HG03159 (cell line): ENCODE results near the gene SIGLEC6.

Source experiments
- ATAC-seq: cut with Tn5 transposase; IDR thresholded peaks from one replicate; pipeline ENCODE4 v1.9.1; 2021; ENCODE audit warnings: mild to moderate bottlenecking, moderate library complexity; ENCODE audit not compliant: unreplicated experiment

SIGLEC6 gene

DNA sequence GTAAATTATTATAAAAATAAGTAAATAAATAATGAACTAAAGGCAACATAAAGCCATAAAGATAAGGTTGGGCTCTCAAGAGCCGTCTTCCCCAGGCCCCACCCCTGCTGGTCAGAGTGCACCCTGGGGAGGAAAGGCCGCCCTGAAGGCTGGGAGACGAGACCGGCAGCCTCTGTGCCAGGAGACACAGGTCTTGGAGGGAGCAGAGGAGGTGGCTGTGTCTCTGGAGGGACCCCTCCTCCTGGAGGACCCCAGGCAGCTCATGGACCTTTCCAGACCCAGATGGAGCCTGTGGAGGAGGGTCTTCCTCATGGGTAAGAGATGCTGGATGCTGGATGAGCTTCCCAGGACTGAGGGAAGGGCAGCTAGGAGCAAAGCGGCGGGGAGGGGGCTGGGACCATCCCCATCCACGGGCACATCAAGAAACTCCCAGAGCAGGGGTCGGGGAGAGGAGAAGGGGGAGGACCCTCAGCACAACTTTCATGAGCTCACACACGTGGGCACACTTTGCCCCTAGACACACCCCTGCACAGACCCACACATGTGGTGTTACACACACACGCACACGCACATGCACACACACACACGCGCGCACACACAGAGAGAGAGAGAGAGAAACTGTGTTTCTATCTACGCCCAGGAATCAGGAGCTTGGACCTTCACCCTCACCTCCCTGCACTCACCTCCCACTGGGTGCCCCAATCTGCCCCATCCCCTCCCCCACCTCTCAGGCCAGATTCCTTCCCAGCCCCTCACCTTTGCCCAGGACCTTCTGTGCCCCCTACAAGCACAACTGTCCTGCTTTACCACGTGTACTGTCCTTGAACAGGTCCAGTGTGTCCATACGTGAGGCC is 52.9 kb downstream of the SIGLEC6 start, which contains the start of gene CEACAM18:
CEACAM18 (plus strand) TSS at position 159 of the 854 bp plus-strand sequence.
- no peak for ATAC-seq

DNA sequence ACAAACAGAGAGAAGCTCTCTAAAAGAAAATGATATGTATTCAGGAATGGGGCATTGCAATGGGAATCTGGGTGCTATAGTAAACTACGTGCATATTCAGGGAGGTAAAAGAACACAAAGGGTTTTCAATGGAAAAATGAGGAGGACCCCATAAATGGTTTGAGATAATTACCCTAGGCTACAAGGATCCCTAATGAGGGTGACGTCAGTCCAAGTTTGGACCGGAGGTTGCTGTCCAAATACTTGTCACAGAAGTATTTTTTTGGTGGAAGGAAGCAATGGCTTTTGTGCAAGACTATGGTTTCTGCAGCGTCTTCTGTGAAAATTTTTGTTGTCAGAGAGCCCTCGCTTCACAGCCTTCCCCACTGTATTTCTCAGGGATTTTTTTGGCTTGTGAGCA is 54.1 kb downstream of the SIGLEC6 start:
- ATAC-seq: no peak

DNA sequence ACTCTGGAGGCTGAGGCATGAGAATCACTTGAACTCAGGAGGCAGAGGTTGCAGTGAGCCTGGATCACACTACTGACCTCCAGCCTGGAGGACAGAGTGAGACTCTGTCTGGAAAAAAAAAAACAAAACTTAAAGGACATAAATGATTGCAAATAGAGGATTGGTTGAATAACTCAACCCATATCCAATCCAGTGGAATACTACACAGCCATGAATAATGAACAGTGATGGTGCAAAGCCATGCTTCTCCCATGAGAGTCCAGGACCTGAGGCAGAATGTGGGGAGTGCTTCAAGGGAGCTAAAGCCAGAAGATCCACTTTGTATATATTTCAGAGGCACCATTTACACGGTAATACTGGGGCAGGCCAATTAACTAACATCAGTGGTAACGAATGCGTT is 55.3 kb downstream of the SIGLEC6 start:
- no peak for ATAC-seq

DNA sequence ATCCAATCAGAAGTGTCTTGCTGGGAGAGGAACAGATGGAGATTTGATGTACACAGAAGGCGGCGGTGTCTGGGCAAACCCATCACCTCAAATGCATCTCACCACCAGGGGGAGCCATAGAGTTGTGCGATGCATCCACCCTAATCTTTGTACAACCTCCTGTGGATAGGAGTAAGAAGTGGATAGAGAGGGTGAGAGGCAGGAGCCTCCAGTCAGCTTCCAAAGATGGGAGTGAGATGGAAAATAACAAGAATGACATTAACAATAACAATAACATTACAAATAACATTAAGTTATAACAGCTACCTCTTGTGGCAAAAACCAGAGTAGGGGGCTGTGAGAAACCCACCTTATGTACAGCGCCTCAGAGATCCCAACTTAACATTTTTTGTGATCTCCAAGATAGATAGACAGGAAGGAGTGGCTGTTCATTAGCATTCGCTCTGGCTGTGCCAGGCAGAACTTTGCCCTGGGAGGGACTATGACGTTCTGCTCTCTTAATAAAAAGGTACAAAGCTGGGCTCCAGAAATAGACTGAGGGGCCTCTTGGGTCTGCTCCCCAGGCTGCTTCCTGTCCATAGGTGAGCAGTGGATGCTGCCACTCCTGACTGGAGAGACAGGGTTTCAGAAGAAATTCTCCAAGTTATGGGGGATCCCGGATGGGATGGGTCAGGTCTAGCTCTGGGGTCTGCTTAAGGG is 58.3 kb downstream of the SIGLEC6 start:
- ATAC-seq: no peak

DNA sequence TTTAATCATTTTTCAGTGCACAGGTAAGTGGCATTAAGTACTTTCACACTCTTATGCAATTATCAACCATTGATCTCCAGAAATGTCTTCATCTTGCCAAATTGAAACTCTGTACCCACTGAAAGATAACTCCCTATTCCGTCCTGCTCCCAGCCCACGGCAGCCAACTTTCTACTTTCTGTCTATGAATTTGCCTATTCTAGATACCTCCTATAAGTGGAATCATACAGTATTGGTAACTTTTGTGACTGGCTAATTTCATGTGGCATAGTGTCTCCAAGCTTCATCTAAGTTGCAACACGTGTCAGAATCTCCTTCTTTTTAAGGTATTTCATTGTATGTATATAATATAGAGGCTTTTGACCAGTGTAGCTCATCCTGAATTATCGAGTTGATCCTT is 58.9 kb downstream of the SIGLEC6 start:
- ATAC-seq: no peak

DNA sequence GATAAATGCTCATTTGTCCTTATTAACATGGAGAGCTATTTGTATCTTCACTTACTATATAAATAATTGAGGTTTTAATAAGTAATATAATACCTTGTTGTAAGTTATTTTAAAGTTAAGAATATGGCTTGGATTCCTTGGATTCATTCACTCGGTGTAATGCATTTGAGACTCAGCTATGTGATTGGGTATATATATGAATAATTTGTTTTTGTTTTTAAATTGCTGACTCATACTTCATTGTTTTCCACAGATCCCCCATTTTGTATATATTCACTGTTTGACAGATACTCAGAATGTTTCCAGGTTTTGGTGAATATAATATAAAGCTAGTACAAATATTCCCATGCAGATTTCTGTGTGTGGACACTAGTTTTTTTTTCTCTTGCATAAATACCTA is 59.9 kb downstream of the SIGLEC6 start:
- ATAC-seq: no peak

DNA sequence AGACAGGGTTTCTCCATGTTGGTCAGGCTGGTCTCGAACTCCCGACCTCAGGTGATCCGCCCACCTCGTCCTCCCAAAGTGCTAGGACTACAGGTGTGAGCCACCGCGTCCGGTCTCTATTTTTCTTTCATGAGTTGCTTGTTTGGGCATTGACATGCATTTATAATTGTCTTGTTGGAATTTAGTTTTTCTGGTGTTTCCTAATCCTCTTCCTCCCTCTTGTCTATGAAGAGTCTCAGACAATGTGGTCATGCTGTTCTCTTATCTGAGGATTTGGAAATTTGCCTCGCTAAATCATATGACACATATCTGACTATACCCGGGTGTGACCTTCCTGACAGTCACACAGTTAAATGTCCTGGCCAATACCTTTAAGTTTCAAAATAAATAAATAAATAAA is 60.5 kb downstream of the SIGLEC6 start:
- no peak for ATAC-seq

DNA sequence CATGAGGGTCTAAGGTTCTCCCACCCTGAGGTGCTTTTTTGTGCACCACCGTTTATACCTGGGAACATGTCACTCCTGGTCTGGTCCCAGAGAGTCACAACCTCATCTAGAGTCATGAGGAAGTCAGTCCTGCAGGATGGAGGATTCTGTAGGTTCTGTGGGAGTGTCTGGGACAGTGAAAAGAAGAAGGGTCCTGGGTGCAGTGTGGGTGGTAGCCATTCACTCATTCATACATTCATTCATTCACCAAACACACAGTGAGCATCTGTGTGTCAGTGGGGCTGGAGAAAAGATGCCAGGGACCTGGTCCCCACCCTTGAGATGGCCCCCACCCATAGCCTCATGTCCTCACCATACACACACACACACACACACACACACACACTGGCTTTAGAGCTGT is 61.8 kb downstream of the SIGLEC6 start:
- no peak for ATAC-seq

DNA sequence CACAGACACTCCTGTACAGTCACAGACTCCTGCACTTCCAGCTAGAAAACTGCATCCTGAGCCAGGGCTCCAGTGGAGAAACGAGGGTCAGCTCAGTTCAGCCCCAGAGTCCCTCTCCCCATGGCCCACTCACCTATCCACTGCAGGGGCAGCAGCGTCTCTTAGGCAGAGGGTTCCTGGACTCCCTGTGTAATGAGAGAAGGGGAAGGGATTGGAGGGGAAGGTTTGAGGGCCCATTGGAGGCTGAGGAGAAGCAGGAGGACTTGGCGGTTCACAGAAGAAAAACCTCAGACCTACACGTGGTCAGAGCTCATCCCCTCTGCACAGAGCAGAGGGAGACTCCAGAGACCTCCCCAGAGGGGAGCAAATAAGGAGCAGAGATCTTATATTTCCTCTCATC is 62.3 kb downstream of the SIGLEC6 start:
- no peak for ATAC-seq

DNA sequence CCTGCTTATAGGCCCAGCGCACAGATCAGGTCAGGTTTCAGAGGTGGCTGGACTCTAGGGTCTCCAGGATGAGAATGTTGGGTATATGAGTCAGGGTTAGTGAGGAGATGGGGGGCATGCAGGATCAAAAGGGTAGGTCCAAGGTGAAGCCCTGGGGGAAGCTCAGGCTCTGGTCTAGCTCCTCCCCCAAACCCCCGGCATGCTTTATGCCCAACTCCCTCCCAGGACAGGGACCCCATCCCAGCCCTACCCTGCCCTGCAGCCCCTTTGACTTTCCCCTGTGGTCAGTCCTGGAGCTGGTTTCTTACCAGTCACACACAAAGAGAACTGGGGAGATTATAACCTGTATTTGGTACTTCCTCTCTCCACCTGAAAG is 62.9 kb downstream of the SIGLEC6 start:
- no peak for ATAC-seq

DNA sequence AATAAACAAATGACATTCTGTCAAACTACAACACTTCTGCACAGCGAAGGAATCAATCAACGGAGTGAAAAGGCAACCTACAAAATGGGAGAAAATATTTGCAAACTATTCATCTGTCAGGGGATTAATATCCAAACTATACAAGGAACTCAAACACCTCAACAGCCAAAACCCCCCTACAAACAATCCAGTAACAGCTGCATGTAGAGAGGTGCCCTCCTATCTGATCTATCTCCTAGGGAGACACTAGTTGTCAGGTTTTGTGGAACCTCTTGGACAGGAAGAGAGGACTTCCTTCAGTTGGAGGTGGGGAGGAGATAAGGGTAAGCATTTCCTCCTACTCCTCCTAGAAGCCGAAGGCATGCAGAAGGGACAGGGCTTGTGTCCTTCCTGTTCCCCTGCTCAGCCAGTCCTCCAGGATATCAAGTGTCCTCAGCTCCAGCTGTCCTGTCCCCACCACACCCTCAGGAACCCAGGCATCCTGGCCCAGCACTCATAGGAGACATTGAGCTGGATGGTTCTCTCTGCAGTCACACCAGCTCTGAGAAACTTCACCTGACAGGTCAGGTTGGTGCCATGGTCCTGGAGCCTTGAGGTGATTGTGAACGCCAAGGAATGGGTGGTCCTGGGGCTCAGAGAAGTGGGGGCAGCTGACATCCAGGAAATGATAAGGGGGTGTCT is 63.5 kb downstream of the SIGLEC6 start:
- no peak for ATAC-seq
